Spinal cord (tissue), 10 donors: ENCODE data around the gene REV3L. TPM values are rescaled to one million over a fixed set of nuclear protein-coding genes. Genes with fewer than 3 reads are reported as not detected.
A peak's percentile ranks its signal among the peaks of the same experiment; 100 is the strongest.

Experiments used
- DNase-seq, 6 donors: peaks; one replicate each; pipeline versions ENCODE4 v3.0.0 to v3.0.0-alpha.2; 2013 to 2015; ENCODE audit warnings: low spot score in 6 of 6, low read depth in 4 of 6
- H3K27ac ChIP-seq: one replicate; pipeline ENCODE4 v1.5.1; 2013; ENCODE audit warnings: low read depth, low read length, control low read depth
- H3K27me3 ChIP-seq: one replicate; pipeline ENCODE4 v1.6.1; 2013; ENCODE audit warnings: low read length; ENCODE audit not compliant: control insufficient read depth, insufficient read depth
- H3K36me3 ChIP-seq: one replicate; pipeline ENCODE4 v1.6.1; 2013; ENCODE audit warnings: low read length; ENCODE audit not compliant: control insufficient read depth, insufficient read depth
- H3K4me1 ChIP-seq: one replicate; pipeline ENCODE4 v1.6.1; 2013; ENCODE audit warnings: low read length; ENCODE audit not compliant: control insufficient read depth, insufficient read depth
- H3K4me3 ChIP-seq: one replicate; pipeline ENCODE4 v1.5.1; 2013; ENCODE audit warnings: low read depth, low read length, control low read depth
- H3K9me3 ChIP-seq: one replicate; pipeline ENCODE4 v1.6.1; 2013; ENCODE audit warnings: low read length; ENCODE audit not compliant: control insufficient read depth, insufficient read depth
- WGBS: methylation state at CpG from one replicate; pipeline ENCODE4 v1.1.5; 2013; ENCODE audit warnings: missing lambda C conversion rate; ENCODE audit not compliant: insufficient coverage; 5-methylcytosine and 5-hydroxymethylcytosine counted together
- polyA plus RNA-seq, 2 donors: library from polyadenylated mRNA; unstranded; fragments of 120-200 nt; gene quantifications; one replicate each; pipeline ENCODE4 v1.2.1, GENCODE V29; 2013; ENCODE audit not compliant: insufficient read length in 2 of 2
- total RNA-seq, 2 donors: library from RNA; depleted of rRNA in 1 of 2; stranded (reverse); fragments of 120-200 nt in 1 of 2; fragments of >200 nt in 1 of 2; gene quantifications; one replicate each; pipeline versions ENCODE4 v1.2.3 to v1.2.4, GENCODE V29; 2013 to 2014
- donor health status: healthy.

The REV3L gene
- total and polyA plus RNA-seq, 4 donors: 62.0 to 120 (median 97.9) TPM

DNA sequence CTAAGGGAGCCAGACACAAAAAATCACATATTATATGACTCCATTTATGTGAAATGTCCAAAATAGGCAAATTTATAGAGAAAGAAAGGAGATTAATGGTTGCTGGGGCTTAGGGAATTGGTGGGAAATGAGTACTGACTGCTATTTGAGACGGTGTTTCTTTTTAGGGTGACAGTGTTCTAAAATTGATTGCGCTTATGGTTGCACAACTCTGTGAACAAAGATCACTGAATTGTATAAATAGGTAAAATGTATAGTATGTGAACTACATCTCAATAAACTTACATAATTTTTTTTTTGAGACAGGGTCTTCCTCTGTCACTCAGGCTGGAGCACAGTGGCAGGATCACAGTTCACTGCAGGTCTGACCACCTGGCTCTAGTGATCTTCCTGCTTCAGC lies 45.4 kb downstream of the REV3L start:
- DNase-seq: no peak
- Histone ChIP-seq H3K27me3 (no peaks in the 10 kb centered on the region), H3K9me3 (peaks cover 3% of the 10 kb centered on the region), H3K27ac (no peak overlapping the region), H3K4me1 (no peaks in the 10 kb centered on the region), H3K4me3 (no peak overlapping the region), H3K36me3 (peaks cover 2% of the 10 kb centered on the region)
- whole genome bisulfite sequencing: no CpG with 5 or more reads among the region's 2 CpGs

GRCh38 chr6:111432511-111432910 lies 50.5 kb downstream of the REV3L start:
- H3K9me3 ChIP-seq: peaks cover 3% of the 10 kb centered on the region
- WGBS: no CpG with 5 or more reads among the region's 1 CpG
- DNase-seq: no peak
- H3K4me1 ChIP-seq: no peaks in the 10 kb centered on the region
- H3K27ac ChIP-seq: no peak overlapping the region
- no peaks in the 10 kb centered on the region for H3K27me3 ChIP-seq
- peaks cover 3% of the 10 kb centered on the region for H3K36me3 ChIP-seq
- no peak overlapping the region for H3K4me3 ChIP-seq

DNA sequence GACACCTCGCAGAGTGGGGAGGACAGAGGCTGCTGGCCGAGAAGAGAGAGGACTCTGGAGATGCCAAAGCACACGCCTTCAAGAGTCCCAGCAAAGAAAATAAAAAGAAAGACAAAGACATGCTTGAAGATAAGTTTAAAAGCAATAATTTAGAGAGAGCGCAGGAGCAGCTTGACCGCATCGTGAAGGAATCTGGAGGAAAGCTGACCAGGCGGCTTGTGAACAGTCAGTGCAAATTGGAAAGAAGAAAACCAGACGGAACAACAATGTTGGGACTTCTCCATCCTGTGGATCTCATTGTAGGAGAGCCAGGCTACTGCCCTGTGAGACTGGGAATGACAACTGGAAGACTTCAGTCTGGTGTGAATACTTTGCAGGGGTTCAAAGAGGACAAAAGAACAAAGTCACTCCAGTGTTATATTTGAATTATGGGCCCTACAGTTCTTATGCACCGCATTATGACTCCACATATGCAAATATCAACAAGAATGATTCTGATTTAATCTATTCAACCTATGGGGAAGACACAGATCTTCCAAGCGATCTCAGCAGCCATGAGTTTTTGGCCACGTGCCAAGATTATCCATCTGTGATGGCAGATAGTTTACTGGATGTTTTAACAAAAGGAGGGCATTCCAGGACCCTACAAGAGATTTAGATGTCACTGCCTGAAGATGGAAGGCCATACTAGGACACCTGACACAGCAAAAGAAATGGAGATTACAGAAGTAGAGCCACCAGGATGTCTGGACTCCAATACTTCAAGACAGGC lies 52.2 kb downstream of the REV3L start:
- DNase-seq: no peak
- 92% methylated on average over 9 of the region's 11 CpGs for WGBS

DNA sequence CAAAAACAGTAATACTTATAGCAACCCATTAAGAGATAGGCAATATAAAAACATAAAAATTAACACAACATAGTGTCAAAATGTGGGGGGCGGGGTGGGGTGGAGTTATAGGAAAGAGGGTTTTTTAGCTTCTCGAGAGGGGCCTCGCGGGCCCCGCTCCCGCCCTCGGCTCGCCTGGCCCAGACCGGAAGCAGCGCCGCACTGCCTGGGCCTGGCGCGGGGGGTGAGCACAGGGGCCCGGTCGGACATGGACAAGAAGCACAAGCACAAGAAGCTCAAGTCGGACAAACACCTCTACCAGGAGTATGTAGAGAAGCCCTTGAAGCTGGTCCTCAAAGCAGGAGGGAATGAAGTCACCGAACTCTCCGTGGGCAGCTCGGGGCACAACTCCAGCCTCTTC lies 53.4 kb downstream of the REV3L start:
- no peak overlapping the region for H3K27ac ChIP-seq
- peaks cover 3% of the 10 kb centered on the region for H3K36me3 ChIP-seq
- DNase-seq: no peak
- no peaks in the 10 kb centered on the region for H3K9me3 ChIP-seq
- no peaks in the 10 kb centered on the region for H3K27me3 ChIP-seq
- H3K4me3 ChIP-seq: no peak overlapping the region
- no peaks in the 10 kb centered on the region for H3K4me1 ChIP-seq
- WGBS: 95% methylated on average over 14 of the region's 19 CpGs

More for the DNA sequence above, 52.2 kb downstream of the REV3L start:
- Histone ChIP-seq H3K27ac (no peak overlapping the region), H3K4me1 (no peaks in the 10 kb centered on the region), H3K27me3 (no peaks in the 10 kb centered on the region), H3K36me3 (peaks cover 3% of the 10 kb centered on the region), H3K9me3 (peaks cover 3% of the 10 kb centered on the region), H3K4me3 (no peak overlapping the region)

DNA sequence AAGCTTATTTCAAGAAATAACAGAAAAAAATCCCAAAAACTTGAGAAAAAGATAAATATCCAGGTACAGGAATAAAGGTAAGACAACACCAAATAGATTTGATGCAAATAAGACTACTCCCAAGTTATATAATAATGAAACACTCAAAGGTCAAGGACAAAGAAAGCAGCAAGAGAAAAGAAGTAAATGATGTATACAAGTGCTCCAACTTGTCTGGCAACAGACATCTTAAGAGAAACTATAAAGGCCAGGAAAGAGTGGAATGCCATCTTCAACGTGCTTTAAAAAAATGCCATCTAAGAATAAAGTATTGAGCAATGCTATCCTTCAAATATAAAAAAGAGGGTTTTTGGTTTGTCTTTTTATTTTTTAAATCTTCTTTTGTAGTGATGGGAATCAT lies 54.2 kb downstream of the REV3L start:
- H3K27ac ChIP-seq: no peak overlapping the region
- no peaks in the 10 kb centered on the region for H3K27me3 ChIP-seq
- H3K36me3 ChIP-seq: peaks cover 3% of the 10 kb centered on the region
- H3K9me3 ChIP-seq: no peaks in the 10 kb centered on the region
- no peak for DNase-seq
- no peak overlapping the region for H3K4me3 ChIP-seq
- no CpG with 5 or more reads among the region's 1 CpG for WGBS
- no peaks in the 10 kb centered on the region for H3K4me1 ChIP-seq

GRCh38 chr6:111427341-111428116 lies 55.5 kb downstream of the REV3L start:
- no peaks in the 10 kb centered on the region for H3K9me3 ChIP-seq
- no peak overlapping the region for H3K27ac ChIP-seq
- 95% methylated on average over 2 of the region's 5 CpGs for WGBS
- H3K4me1 ChIP-seq: no peaks in the 10 kb centered on the region
- H3K27me3 ChIP-seq: no peaks in the 10 kb centered on the region
- no peak for DNase-seq
- peaks cover 3% of the 10 kb centered on the region for H3K36me3 ChIP-seq
- H3K4me3 ChIP-seq: no peak overlapping the region

DNA sequence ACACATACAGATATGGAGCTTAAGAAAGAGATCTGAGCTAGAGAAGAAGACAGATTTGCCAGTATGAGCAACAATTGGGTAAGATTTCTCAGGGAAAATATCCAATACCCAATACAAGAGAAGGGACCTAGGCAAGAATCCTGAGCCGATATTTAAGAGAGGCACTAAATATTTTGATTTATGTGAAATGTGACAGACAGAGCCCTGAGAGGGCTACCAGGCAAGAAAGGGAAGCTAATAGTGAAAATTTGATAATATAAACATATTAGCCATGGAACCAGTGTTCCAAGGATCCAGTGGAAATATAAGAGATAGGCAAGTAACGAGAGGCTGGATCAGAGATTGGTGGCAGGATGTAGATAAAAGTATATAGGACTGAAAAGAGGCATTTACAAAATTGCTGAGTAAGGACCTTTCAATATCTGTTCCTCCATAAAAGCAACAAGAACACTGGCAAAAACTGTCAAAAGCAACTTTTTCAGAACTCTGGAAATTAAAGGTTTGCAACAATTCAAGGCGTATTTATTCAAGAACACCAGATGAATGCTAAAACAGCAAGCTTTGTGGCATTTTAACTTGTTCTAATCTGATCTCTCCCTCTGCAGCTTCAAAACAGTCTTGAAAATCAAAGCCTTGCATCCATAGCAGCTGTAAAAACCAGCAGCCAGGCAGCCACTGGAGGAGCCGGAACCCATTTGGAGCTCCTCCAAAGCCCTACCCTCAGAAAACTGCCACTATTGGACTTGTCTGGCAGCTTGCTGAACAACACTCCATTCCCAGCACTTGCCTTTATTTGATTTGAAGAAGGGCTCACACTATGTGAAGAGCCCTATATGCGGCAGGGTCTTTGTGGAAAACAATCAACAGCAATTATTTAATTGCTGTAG lies 58.8 kb downstream of the REV3L start:
- DNase-seq: peak; percentile 13 to 84 (median 54)
- Histone ChIP-seq H3K27me3 (no peaks in the 10 kb centered on the region), H3K36me3 (no peaks in the 10 kb centered on the region), H3K4me1 (no peaks in the 10 kb centered on the region), H3K27ac (peak overlapping the region; percentile 53), H3K4me3 (no peak overlapping the region), H3K9me3 (no peaks in the 10 kb centered on the region)
- WGBS: 42% methylated on average over 2 of the region's 5 CpGs

- Histone ChIP-seq H3K9me3 (no peaks in the 10 kb centered on the region), H3K4me1 (no peaks in the 10 kb centered on the region), H3K4me3 (no peak overlapping the region), H3K36me3 (no peaks in the 10 kb centered on the region), H3K27me3 (no peaks in the 10 kb centered on the region), H3K27ac (peak overlapping the region; percentile 17)
- DNase-seq: no peak
- WGBS: 60% methylated on average over 2 of the region's 2 CpGs
Observed at GRCh38 chr6:111423055-111423633, 59.9 kb downstream of the REV3L start.
